ENCODE data around the gene DAAM1.

GRCh38 chr14:59236195-59236594 lies 47.7 kb downstream of the DAAM1 start:
- TF ChIP-seq POLR2AphosphoS5 (IDR thresholded peaks at IDR 0.05; ENCODE audit: low read depth, low read length) (no peak), CTCF (IDR thresholded peaks at IDR 0.05) (no peak), SIN3A (IDR thresholded peaks at IDR 0.05; ENCODE audit: borderline replicate concordance, insufficient read depth, low read depth, low read length) (no peak), TCF7L2 (IDR thresholded peaks at IDR 0.05; ENCODE audit: low read depth, low read length) (no peak)

All from Panc1 (cell line).